Measurements from ENCODE around the gene CCDC83.

CCDC83 gene

DNA sequence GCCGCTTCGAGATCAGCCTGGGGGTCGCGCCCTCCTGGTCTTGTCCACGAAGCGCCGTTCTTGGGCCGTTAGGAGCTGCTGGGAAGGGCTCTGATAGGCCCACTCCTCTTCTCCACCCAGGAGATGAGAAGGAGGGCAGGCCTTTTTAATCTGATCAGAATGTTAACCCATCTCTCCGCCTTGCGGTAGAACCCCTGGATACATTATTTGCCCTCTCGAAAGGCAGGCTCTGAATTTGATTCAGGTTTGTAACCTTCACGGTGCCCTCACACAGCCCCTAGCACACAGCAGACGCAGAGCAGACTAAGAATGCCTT is at the start of gene CCDC83:
Gene CCDC83, plus strand, starts transcription at position 43 of the 316 bp plus-strand sequence. CDS start 9,741 bp downstream, outside the sequence.
- DNase-seq (ENCODE audit: low read depth) = no peak

DNA sequence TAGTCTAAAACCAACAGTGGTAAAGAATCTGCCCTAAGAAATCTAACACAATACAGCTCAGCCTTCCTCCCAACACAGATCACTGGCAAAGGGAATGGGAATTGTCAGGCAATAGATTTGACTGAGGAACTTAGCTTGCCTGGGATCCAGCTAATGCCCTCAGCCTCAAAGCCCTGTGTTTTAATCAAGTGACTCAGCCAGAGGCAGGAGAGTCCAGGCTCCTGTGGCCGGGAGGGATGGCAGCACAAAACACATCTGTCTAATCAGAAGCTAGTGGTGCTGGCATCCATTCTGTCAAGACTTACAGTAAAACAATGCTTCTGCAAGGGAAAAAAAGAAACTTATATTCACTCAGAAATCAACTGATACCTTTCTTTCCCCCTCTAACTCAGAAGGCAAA is 49.8 kb upstream of the CCDC83 start:
- no peak for DNase-seq (ENCODE audit: low read depth)

DNA sequence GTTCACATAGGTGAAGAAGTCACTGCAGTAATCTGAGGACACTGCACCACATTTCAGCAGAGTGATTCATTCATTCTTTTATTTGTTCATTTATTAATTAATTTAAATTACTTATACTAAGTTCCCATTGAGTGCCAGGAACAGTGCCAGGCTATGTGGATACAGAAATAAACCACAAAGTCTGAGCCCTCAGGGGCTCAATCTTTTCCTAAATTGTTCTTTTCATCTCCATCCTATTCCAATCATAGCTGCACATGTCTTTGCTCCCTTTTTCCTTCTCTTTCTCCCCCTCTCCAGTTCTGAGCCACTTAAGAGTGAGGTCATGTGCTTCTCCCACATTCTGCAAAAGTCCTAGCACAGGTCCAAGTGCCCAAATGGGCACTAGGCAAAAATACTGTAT is 49.2 kb upstream of the CCDC83 start:
- DNase-seq (ENCODE audit: low read depth) = no peak

DNA sequence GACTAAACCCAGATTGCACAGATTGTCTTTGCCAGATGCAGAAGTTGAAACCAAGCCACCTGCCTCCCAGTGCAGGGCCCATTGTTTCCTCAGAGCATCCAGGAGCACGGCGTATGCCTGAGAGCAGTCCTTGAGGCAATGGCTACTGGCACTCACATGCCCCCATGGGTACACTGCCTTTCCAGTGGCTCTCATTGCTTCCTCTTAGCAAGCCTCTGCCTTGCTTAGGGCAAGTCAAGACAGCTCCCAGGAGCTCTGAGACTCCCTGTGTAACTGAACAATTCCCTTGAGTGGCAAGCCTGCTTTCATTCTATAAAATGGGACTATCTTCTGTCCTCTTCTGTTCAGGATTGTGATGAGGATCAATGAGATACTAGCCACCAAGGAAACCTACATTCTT is 48.3 kb upstream of the CCDC83 start:
- DNase-seq (ENCODE audit: low read depth) = no peak

DNA sequence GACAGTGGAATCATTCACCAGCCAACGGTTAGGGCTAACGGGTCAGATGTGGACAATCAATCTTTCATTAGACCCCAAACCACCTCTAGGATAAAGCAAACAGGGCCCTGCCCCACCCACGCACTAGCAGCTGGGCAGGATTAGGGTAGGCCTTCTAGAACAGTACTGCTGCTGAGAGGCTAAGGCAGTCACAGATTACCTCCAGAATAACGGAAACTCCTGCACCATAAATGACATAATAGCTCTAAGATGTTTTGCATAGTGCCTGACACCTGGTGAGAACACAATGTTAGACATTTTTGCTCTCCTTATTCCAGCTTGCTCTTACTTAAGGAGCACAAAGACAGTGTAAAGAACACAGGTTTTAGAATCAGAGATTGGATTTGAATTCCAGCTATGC is 46.0 kb upstream of the CCDC83 start:
- no peak for DNase-seq (ENCODE audit: low read depth)

DNA sequence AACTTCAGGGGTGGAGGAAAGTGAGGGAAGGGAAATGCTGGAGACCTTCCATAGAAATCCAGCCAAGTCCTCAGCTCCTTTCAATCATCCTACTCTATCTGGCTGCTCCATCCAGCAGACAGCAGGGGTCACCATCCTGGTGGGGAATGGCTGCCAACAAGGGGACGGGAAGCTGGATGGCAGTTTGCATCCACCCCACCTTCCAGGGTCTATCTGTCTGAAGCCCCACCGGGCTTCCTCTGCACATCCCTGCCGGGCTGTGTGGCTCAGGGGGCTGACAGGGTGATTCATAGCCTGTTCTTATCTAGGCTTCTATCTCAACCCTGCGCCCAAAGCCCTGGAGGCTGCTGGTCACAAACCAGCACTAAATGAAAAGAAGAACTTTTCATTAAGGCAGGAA is 45.3 kb upstream of the CCDC83 start:
- DNase-seq (ENCODE audit: low read depth) = no peak

DNA sequence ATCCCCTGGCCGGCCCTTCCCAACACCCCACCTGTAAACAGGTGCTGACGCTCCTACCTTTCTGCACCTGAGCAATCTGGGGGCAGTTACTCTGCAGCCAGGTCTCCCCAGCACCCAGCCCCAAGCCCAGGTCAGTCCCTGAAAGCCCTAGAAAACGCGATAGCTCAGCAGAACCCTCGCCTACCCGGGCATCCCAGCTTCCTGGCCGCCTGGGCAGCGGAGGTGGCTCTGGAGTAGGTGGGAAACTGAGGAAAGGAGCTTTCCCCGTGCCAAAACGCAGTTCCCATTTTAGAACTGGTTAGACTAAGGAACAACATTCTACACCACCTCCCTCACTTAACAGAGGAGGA is 44.7 kb upstream of the CCDC83 start:
- DNase-seq (ENCODE audit: low read depth) = no peak

DNA sequence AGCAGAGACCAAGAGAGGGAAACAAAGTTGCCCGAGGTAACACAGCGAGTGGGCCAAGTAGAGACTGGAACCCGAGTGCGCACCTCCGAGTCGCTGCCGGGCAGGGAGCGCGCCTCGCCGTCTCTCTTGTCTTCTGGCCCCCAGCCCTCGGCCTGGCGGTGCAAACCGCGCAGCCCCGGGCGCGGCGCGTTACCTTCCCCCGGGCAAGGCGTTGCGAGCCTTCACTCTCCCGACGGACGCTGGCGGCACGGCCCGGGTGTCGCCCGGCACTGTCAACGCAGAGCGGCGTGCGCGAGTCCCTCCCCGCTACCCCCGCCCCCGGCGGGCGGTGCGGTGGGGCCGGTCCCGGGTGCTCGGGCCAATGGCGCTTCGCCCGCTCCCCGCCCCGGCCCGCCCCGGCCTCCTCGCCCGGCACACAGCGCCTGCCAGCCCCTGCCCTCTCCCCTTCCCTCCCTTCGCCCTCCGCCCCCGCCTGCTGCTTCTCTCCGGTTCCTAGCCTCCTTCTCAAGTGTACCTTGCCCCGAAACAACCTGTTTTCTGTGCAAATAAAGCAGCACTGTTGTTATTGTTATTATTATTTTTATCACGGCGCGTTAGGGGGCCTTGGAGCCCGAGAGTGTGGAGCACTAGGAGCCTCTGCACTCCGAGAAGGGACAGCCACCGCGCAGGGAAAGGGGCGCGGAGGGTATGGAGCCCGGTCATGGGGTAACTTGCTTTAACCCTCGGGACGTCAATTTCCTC is 44.1 kb upstream of the CCDC83 start, which contains the start of gene SYTL2:
Gene SYTL2, minus strand, starts transcription at position 271 of the 741 bp plus-strand sequence. CDS start 53,416 bp downstream, outside the sequence.
- peak; percentile 47 for DNase-seq (ENCODE audit: low read depth)

DNA sequence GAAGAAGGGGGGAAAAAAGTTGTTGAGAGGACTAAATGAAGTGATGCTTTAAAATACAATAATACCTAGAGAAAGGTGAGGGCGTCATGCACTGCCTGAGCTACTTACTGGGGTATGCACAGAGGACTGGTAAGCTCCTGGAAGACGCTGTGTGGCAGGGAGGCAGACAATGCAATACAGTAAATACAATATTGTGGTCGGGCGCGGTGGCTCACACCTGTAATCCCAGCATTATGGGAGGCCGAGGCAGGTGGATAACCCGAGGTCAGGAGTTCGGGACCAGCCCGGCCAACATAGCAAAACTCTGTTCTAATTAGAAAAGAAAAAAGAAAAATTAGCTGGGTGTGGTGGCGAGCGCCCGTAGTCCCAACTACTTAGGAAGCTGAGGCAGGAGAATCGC is 43.6 kb upstream of the CCDC83 start:
- DNase-seq (ENCODE audit: low read depth) = no peak

DNA sequence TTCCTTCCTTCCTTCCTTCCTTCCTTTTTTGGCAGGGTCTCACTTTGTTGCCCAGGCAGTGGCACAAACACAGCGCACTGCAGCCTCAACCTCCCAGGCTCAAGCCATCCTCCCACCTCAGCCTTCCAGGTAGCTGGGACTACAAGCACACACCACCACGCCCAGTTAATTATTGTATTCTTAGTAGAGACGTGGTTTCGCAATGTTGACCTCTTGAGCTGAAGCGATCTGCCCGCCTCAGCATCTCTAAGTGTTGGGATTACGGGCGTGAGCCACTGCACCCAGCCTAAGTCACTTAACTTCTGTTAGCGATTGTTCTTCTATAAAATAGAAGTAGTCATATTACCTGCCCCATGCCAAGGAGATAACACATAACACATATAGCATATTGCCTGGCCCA is 41.5 kb upstream of the CCDC83 start:
- no peak for DNase-seq (ENCODE audit: low read depth)

DNA sequence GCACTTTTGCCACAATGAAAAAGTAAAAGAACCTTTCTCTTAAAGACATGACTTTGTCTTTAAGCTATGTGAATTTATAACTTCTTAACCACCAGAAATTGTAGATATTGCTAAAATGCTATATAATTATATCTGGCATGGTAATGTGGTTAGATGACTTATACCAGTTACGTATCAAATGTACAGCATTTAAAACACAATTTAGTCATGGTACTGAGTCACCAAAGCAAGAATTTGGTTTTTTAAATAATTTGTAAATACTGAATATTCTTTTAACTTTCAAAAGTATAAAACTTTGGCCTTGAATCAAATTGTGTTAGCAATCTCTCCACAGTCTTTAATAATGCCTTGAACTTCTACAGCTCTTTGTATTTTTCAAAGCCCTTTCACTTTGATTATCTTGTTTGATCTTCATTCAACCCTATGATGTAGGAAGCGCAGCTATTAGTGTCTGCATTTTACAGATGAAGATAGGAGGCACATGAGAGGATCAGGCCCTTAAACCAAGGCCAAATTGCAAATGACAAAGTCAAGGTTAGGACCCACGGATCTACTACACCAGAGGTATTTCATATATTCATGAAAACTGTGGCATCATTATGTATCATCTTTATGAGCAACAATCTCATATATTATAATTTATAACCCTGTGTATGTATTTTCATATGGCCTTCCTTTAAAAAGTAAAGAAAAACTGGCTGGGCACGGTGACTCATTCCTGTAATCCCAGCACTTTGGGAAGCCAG is 39.8 kb upstream of the CCDC83 start:
- DNase-seq (ENCODE audit: low read depth) = no peak

DNA sequence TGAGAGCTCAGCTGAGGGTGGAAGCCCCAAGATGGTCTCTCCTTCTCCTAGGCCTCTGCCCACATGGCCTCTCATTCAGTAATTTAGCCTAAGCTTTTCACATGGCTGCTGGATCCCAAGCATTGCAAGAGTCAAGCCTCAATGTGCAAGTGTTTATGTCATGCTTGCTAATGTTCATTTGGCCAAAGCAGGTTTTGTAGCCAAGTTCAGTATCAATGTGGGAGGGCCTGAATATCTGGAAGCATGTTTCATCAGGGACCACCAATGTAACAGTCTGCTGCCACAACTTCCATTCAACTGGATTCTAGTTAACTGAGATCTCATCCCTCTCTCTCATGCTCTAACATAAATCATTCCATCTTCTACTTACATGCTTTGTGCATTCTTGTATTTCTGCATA is 35.7 kb upstream of the CCDC83 start:
- no peak for DNase-seq (ENCODE audit: low read depth)

DNA sequence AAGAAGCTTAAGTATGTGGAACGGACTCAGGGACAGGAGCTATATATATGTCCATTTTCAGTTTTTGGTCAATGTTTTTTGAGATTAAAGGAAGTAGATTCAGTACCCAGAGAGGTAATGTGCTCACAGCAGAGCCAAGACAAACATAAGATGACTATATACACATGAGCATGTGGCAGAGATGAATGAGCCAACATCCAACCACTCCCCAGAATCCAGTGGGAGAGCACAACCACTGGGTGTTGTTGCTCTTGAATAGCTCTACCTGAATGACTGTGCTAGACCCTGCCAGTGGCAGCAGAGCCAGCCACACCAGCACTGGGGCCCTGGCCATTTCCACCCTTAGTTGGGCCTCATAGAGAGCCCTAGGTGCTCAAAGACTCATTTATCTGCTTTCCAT is 33.5 kb upstream of the CCDC83 start:
- DNase-seq (ENCODE audit: low read depth) = no peak

DNA sequence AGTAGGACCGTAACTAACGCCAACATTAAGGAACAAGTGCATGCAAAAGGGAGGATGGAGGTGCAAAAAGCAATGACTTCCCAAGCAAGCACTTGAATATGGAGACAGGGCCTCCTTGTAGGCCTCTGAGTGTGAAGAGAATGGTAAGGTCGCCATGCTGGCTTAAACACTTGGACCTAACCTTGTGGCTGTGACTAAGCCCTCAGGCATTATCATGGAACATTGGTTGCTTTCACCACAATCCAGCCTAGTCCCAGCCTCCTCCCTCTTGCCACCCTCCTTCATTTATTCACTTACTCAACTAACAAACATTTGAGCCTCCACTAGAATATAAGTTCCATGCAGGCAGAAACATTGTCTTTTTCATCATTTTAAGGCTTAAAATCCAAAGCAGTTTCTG is 32.4 kb upstream of the CCDC83 start:
- no peak for DNase-seq (ENCODE audit: low read depth)

DNA sequence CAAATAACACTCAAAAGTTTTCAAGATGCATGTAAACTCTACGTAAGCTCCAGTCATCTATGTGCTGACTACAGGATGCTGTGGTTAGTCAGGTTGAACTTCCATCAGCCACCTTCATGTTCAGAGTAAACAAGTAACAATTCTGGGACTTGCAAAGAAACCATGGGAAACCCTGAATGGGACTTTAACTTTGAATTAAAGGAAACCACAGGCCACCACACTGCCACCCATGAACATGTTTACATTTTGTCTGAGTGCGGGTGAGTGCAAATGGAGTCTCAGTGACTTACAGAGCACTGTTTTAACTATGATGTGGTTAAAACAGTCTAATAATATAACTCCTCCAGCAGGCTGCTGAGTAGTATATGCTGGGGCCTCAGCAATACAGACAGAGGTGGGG is 31.4 kb upstream of the CCDC83 start:
- no peak for DNase-seq (ENCODE audit: low read depth)

DNA sequence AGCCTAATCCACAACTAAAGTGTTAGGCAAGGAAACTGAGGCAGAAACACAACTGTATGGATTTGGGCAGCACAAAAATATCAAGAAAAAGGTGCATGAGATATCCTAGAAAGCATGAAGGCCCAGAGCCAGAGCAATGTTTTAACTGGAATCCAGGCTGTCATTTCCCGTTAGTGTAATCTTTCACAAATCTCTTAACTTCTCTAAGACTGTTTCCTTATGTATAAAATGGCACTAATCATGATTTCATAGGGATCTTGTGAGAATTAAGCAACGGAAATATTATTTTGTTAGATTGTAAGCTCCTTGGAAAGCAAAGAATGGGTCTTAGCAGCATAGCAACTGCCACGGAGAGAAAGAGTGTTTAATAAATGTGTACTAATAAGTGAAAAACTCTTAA is 29.6 kb upstream of the CCDC83 start:
- DNase-seq (ENCODE audit: low read depth) = no peak

DNA sequence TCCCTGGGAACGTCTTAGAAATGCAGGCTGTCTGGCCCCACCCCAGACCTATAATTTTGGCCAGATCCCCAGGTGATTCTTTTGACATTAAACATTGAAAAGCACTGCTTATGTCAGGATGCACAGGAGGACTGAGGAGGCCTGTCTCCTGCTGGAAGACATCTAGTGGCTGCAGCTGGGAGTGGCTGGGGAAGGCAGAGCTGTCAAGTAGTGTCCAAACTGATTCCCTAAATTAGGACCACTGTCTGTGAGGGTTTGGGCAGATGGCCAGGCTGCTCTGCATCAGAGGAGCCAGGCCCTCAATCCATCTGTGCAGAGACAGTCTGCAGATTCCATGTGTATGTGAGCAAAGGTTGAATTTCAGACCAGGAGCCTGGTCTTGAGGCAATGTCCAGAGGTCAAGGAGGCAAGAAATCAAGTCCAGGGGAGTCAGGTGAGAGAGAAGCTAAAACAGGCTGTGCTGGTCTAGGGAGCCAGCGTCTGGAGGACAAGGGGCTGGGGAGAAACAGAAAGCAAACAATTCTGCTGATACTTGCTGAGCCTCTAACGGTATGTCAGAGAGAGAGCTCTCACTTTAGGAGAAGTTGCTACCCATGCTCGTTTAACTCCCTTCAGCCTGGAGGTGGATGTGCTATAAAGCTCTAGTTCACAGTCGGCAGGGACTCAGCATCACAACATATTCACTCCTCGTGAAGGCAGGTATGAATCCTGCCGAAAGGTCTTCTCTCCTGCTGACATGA is 28.9 kb upstream of the CCDC83 start:
- no peak for DNase-seq (ENCODE audit: low read depth)

DNA sequence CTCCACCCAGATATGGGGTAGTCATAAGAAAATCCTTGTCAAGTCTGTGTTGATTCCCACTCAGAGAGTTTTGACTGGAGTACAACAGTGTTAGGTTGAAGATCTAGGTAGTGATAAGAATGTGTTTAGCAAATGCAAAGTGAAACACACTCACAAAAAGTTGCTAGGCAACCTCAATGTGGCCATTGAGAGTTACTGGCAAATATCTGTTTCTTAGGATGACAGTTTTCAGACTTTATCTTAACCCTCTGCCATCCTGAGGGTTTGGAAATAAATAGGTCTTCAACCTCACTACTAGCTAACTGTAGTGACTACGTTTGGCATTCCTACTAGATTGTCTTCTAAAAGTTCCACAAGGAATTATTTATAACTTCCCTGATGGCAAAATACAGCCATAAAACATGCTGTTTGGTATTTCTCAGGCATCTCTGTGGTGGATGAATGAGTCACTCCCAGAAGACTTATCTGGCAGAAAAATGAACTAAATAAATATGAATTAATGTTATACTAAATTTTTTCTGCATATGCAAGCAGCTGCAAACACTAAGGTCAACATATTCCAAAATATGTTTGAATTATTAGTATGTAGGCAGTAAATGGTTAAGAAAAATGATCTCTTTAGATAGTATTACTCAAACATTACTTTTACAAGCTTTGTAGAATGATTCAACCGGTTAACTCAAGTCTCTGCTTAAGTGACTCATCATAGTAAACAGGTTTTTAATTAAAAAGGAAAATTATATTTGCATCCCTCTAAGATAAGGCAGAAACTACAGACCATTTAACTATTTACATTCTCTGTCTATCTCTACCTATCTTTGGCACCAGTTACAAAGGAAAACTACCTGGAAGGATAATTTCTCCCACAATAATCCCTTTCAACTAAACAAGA is 27.2 kb upstream of the CCDC83 start:
- no peak for DNase-seq (ENCODE audit: low read depth)

DNA sequence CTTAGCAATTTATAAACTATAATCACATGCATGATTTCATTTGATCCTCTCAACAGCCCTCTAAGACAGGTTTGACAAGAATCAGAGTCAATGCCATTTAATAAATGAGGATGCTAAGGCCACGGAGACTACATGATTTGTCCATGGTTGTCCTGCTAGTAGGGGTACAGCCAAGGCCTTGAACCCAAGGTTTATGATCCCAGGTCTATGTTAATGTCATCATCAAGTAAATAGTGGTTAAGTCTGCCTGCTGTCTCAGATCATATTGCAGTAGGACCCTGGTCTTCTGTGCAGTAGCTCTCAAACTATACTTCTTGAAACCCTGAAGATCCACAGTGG is 26.6 kb upstream of the CCDC83 start:
- DNase-seq (ENCODE audit: low read depth) = no peak

DNA sequence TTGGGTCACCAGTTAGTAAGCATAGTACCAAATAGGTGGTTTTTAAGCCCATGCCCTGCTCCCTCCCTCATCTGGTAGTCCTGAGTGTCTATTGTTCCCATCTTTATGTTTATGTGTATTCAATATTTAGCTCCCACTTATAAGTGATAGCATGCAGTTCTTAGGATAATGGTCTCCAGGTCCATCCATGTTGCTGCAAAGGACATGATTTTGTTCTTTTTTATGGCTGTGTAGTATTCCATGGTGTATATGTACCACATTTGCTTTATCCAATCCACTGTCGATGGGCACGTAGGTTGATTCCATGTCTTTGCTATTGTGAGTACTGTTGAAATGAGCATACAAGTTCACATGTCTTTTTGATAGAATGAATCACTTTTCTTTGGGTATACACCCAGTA is 26.0 kb upstream of the CCDC83 start:
- no peak for DNase-seq (ENCODE audit: low read depth)

DNA sequence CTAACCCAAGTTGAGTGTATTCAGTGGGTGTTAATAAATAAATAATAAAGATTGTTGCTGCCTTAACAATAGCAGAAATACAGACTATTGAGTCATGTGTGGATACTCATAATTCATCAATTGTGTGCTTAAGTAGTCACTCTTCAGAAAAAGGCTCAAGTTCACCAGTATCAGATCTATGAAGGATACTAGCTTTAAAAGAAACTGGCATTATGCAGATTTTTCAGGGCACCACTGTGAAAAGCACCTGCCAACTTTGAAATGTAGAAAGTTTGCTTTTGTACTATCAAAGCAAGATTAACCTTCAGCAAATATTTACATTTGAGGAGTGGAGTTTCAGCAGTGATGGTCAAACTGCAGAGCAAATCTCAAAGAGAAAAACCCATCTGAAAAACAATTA is 24.1 kb upstream of the CCDC83 start:
- no peak for DNase-seq (ENCODE audit: low read depth)

DNA sequence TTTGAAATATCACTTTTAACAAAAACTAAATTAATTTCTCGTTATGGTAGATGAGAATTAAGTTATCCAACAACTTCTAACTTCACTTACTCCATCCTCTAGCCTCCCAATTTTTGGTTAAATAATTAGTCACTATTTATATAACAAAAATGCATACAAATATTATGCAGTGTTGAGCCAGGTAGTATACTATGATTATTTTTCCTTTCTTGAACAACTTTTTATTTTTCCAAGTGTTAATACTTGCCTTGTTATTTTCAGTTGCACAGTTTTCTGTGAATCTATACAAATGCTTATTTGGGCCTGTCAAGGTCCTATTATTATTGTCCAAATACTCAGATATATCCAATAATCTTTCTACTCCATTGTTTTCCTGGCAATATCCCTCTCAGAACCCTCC is 19.9 kb upstream of the CCDC83 start:
- no peak for DNase-seq (ENCODE audit: low read depth)

Measured in stimulated activated CD8-positive, alpha-beta memory T cell treated with anti-CD3 and anti-CD28 coated beads, Interleukin-15, amount 100 ng/mL, for 24 hours (primary cell).